H9 (cell line): ENCODE results near the gene LRRC8E. TPM values are rescaled to one million over a fixed set of nuclear protein-coding genes. Genes with fewer than 3 reads are reported as not detected.

Experiments used
- DNase-seq: peaks from one replicate; pipeline ENCODE4 v3.0.0-alpha.2; 2017
- H2AFZ ChIP-seq: one replicate; pipeline ENCODE4 v1.6.1; 2013; ENCODE audit warnings: mild to moderate bottlenecking, low read length, control low read depth, moderate library complexity
- H2AK5ac ChIP-seq: 2 replicates; pipeline ENCODE4 v1.6.1; 2013; ENCODE audit warnings: low read length, control low read depth, mixed read lengths; ENCODE audit not compliant: insufficient read length
- H2BK120ac ChIP-seq: one replicate; pipeline ENCODE4 v1.6.1; 2013; ENCODE audit warnings: low read depth, mild to moderate bottlenecking, low read length, control low read depth, inconsistent platforms; ENCODE audit not compliant: poor library complexity, severe bottlenecking
- H2BK12ac ChIP-seq: 2 replicates; pipeline ENCODE4 v1.6.1; 2013; ENCODE audit warnings: low read length, control low read depth, mixed read lengths, low read depth; ENCODE audit not compliant: insufficient read length
- H2BK15ac ChIP-seq: 2 replicates; pipeline ENCODE4 v1.6.1; 2013; ENCODE audit warnings: low read depth, low read length, control low read depth
- H2BK20ac ChIP-seq: one replicate; pipeline ENCODE4 v1.6.1; 2013; ENCODE audit warnings: low read depth, mild to moderate bottlenecking, low read length, control low read depth, inconsistent platforms; ENCODE audit not compliant: poor library complexity, severe bottlenecking
- H2BK5ac ChIP-seq: 2 replicates; pipeline ENCODE4 v1.6.1; 2013; ENCODE audit warnings: low read length, control low read depth, mixed read lengths; ENCODE audit not compliant: insufficient read length
- H3K14ac ChIP-seq: 2 replicates; pipeline ENCODE4 v1.6.1; 2013; ENCODE audit warnings: low read length, control low read depth; ENCODE audit not compliant: insufficient read depth
- H3K18ac ChIP-seq: 2 replicates; pipeline ENCODE4 v1.6.1; 2013; ENCODE audit warnings: low read depth, mild to moderate bottlenecking, mixed read lengths, low read length, control low read depth; ENCODE audit not compliant: insufficient read length
- H3K23ac ChIP-seq: 2 replicates; pipeline ENCODE4 v1.6.1; 2013; ENCODE audit warnings: low read length, control low read depth, mixed read lengths, low read depth; ENCODE audit not compliant: insufficient read length
- H3K23me2 ChIP-seq: 2 replicates; pipeline ENCODE4 v1.6.1; 2013; ENCODE audit warnings: low read depth, mild to moderate bottlenecking, mixed read lengths, low read length, control low read depth; ENCODE audit not compliant: insufficient read length, poor library complexity, severe bottlenecking
- H3K27ac ChIP-seq: 2 replicates; pipeline ENCODE4 v1.5.1; 2013; ENCODE audit warnings: low read length, control low read depth, mixed read lengths, low read depth; ENCODE audit not compliant: insufficient read length
- H3K27me3 ChIP-seq: 2 replicates; pipeline ENCODE4 v1.6.1; 2013; ENCODE audit warnings: low read length, control low read depth, inconsistent platforms; ENCODE audit not compliant: insufficient read depth
- H3K4ac ChIP-seq: 2 replicates; pipeline ENCODE4 v1.6.1; 2013; ENCODE audit warnings: low read depth, mild to moderate bottlenecking, control low read depth, inconsistent platforms, low read length, moderate library complexity
- H3K4me1 ChIP-seq: 2 replicates; pipeline ENCODE4 v1.6.1; 2013; ENCODE audit warnings: low read length, control low read depth, inconsistent platforms; ENCODE audit not compliant: insufficient read depth
- H3K4me2 ChIP-seq: 2 replicates; pipeline ENCODE4 v1.6.1; 2013; ENCODE audit warnings: low read length, control low read depth, mixed read lengths; ENCODE audit not compliant: insufficient read length, insufficient read depth
- H3K56ac ChIP-seq: 2 replicates; pipeline ENCODE4 v1.6.1; 2013; ENCODE audit warnings: low read depth, mild to moderate bottlenecking, mixed read lengths, low read length, control low read depth; ENCODE audit not compliant: insufficient read length
- H3K79me1 ChIP-seq: 2 replicates; pipeline ENCODE4 v1.6.1; 2013; ENCODE audit warnings: low read depth, mild to moderate bottlenecking, moderate library complexity, low read length, control low read depth, inconsistent platforms; ENCODE audit not compliant: insufficient read depth, poor library complexity, severe bottlenecking
- H3K79me2 ChIP-seq: 2 replicates; pipeline ENCODE4 v1.6.1; 2013; ENCODE audit warnings: low read length, control low read depth, inconsistent platforms; ENCODE audit not compliant: insufficient read depth
- H3K9ac ChIP-seq: 2 replicates; pipeline ENCODE4 v1.6.1; 2013; ENCODE audit warnings: low read length, control low read depth, mixed read lengths; ENCODE audit not compliant: insufficient read length; ENCODE audit errors: extremely low read depth
- H3K9me3 ChIP-seq: one replicate; pipeline ENCODE4 v1.6.1; 2013; ENCODE audit warnings: low read depth, low read length, inconsistent platforms; ENCODE audit not compliant: control insufficient read depth
- H3T11ph ChIP-seq: one replicate; pipeline ENCODE4 v1.6.1; 2013; ENCODE audit warnings: mild to moderate bottlenecking, low read length, control low read depth, inconsistent platforms
- H4K20me1 ChIP-seq: one replicate; pipeline ENCODE4 v1.6.1; 2013; ENCODE audit not compliant: control insufficient read depth, insufficient read length, insufficient read depth
- H4K5ac ChIP-seq: 2 replicates; pipeline ENCODE4 v1.6.1; 2013; ENCODE audit warnings: low read depth, mild to moderate bottlenecking, mixed read lengths, low read length, control low read depth; ENCODE audit not compliant: insufficient read length
- H4K8ac ChIP-seq: replicated peaks from 2 replicates; pipeline ENCODE4 v1.6.1; 2013; ENCODE audit warnings: low read length, control low read depth, mixed read lengths, low read depth; ENCODE audit not compliant: insufficient read length
- H4K91ac ChIP-seq: 2 replicates; pipeline ENCODE4 v1.6.1; 2013; ENCODE audit warnings: low read depth, mild to moderate bottlenecking, moderate library complexity, mixed read lengths, low read length, control low read depth; ENCODE audit not compliant: insufficient read length
- H3K27ac Mint-ChIP-seq, 3 experiments: 2 replicates in 2 of 3; 3 replicates in 1 of 3; pipeline ENCODE4 v1.8.0; 2020 to 2021; ENCODE audit warnings: mixed read lengths in 3 of 3, mild to moderate bottlenecking in 1 of 3, moderate library complexity in 1 of 3
- H3K27me3 Mint-ChIP-seq: 2 replicates; pipeline ENCODE4 v1.8.0; 2021; ENCODE audit warnings: low read depth, mild to moderate bottlenecking, moderate library complexity, mixed read lengths
- H3K36me3 Mint-ChIP-seq, 3 experiments: 2 replicates in 2 of 3; 3 replicates in 1 of 3; pipeline ENCODE4 v1.8.0; 2020 to 2021; ENCODE audit warnings: low read depth in 3 of 3, mixed read lengths in 3 of 3; ENCODE audit not compliant: insufficient read depth in 1 of 3
- H3K4me1 Mint-ChIP-seq, 2 experiments: 2 replicates each; pipeline ENCODE4 v1.8.0; 2020; ENCODE audit warnings: mixed read lengths in 2 of 2
- H3K4me3 Mint-ChIP-seq, 2 experiments: 2 replicates in 1 of 2; 3 replicates in 1 of 2; pipeline ENCODE4 v1.8.0; 2020 to 2021; ENCODE audit warnings: mild to moderate bottlenecking in 2 of 2, mixed read lengths in 2 of 2, moderate library complexity in 1 of 2
- H3K9me3 Mint-ChIP-seq, 2 experiments: 2 replicates in 1 of 2; 3 replicates in 1 of 2; pipeline ENCODE4 v1.8.0; 2020; ENCODE audit warnings: mild to moderate bottlenecking in 2 of 2, mixed read lengths in 2 of 2, moderate library complexity in 1 of 2
- WGBS: extraction: QIAGEN DNeasy Blood & Tissue Kit; methylation state at CpG from one replicate; pipeline ENCODE4 v1.1.7; 2013; ENCODE audit warnings: missing lambda C conversion rate, low lambda C conversion rate, mixed read lengths; ENCODE audit not compliant: insufficient read length; ENCODE audit errors: extremely low coverage; 5-methylcytosine and 5-hydroxymethylcytosine counted together
- total RNA-seq: library from RNA; stranded (reverse); gene quantifications from 2 replicates; pipeline ENCODE4 v1.2.1, GENCODE V29; 2021
- TF ChIP-seq, protein P1 (sequence below): fragments of 200-600 bp; sonication (generic); conservative IDR thresholded peaks from 3 replicates; pipeline ENCODE4 v1.8.0; 2021; ENCODE audit warnings: antibody characterized with exemption, mild to moderate bottlenecking

Gene LRRC8E
- total RNA-seq, 1 experiment from 2014 or later, result 4.8 TPM

DNA sequence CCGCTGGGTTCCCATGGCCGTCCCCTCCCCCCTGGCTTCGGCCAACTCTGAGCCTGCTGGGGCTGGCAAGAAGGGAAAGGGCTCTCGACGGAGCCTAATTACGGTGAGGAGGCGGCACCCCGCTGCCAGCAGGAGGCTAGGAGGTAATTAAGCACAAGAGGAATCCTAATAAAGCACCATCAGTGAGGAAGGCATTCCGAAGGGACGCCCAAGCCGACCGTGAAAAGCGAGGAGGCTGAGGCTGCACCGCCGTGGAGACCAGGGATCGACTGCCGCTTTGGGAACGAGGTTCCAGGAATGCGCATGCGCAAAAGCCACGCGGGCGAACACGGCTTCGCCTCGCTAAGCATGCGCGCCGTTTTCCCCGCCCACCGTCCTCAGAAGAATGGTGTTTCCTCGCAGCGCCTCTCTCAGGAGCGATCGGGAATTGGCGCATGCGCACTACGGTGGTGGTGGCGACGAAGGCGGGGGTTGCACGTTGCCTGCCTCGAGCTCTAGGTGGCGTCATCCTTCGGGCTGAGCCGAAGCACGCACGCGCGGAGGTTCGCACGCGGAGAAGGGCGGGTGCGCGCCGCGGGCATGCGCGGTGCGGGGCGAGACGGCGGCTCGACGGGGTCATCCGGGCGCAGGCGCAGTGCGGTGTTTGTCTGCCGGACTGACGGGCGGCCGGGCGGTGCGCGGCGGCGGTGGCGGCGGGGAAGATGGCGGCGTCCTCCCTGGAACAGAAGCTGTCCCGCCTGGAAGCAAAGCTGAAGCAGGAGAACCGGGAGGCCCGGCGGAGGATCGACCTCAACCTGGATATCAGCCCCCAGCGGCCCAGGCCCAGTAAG lies 15.1 kb downstream of the LRRC8E start, which contains the start of gene MAP2K7:
TSS of gene MAP2K7 (plus strand) at position 634 of the 830 bp plus-strand sequence. CDS start at position 702, 68 bp downstream.
- Histone ChIP-seq H3K23me2 (peaks cover 19% of the 10 kb centered on the region), H3K79me1 (no peaks in the 10 kb centered on the region), H2BK20ac (no peak within 1 kb of the TSS), H3T11ph (no peak within 1 kb of the TSS), H3K9ac (peak within 1 kb of the TSS; percentile 66), H3K4me2 (peak within 1 kb of the TSS; percentile 91), H4K5ac (no peak within 1 kb of the TSS), H2BK15ac (no peak within 1 kb of the TSS), H3K4me1 (0 out of 2 replicates have a peak, but pooled peaks cover 4% of the 10 kb centered on the region), H4K91ac (no peak within 1 kb of the TSS), H3K79me2 (peaks cover 6% of the 10 kb centered on the region; the same call in 1 of the 2 replicates), H2AK5ac (no peak within 1 kb of the TSS), H4K8ac (no peak within 1 kb of the TSS), H2BK12ac (no peak within 1 kb of the TSS), H3K27ac (no peak within 1 kb of the TSS), H2AFZ (no peak within 1 kb of the TSS), H3K27me3 (no peaks in the 10 kb centered on the region), H3K4ac (no peak within 1 kb of the TSS), H2BK120ac (no peak within 1 kb of the TSS), H3K9me3 (no peaks in the 10 kb centered on the region), H3K56ac (no peak within 1 kb of the TSS), H2BK5ac (no peak within 1 kb of the TSS), H3K18ac (peak within 1 kb of the TSS; percentile 71), H3K23ac (no peak within 1 kb of the TSS), H3K14ac (peak within 1 kb of the TSS; percentile 73), H4K20me1 (no peaks in the 10 kb centered on the region)
- DNase-seq, result peak; percentile 99
- no CpG with 5 or more reads among the region's 89 CpGs for WGBS
- H3K27me3 Mint-ChIP-seq, result peaks cover 3% of the 10 kb centered on the region; the same call in 1 of the 2 replicates
- peak within 1 kb of the TSS; percentile 86 to 93 for H3K4me3 Mint-ChIP-seq
- peaks cover 15 to 24% of the 10 kb centered on the region in 2 experiments for H3K4me1 Mint-ChIP-seq
- peak within 1 kb of the TSS; percentile 94 to 97 (median 95) for H3K27ac Mint-ChIP-seq
- peaks cover 13 to 29% (median 20%) of the 10 kb centered on the region in 3 experiments for H3K36me3 Mint-ChIP-seq
- no peaks in the 10 kb centered on the region; a peak in 3 of 5 replicates for H3K9me3 Mint-ChIP-seq
- TF ChIP-seq, protein P1, sequence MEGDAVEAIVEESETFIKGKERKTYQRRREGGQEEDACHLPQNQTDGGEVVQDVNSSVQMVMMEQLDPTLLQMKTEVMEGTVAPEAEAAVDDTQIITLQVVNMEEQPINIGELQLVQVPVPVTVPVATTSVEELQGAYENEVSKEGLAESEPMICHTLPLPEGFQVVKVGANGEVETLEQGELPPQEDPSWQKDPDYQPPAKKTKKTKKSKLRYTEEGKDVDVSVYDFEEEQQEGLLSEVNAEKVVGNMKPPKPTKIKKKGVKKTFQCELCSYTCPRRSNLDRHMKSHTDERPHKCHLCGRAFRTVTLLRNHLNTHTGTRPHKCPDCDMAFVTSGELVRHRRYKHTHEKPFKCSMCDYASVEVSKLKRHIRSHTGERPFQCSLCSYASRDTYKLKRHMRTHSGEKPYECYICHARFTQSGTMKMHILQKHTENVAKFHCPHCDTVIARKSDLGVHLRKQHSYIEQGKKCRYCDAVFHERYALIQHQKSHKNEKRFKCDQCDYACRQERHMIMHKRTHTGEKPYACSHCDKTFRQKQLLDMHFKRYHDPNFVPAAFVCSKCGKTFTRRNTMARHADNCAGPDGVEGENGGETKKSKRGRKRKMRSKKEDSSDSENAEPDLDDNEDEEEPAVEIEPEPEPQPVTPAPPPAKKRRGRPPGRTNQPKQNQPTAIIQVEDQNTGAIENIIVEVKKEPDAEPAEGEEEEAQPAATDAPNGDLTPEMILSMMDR, result peak; percentile 68
